Peyer's patch (tissue), 4 donors: ENCODE measurements around the gene ICE1. TPM values are rescaled to one million over a fixed set of nuclear protein-coding genes. Genes with fewer than 3 reads are reported as not detected.

Experiments used
- DNase-seq, 3 donors: peaks; one replicate each; pipeline ENCODE4 v3.0.0-alpha.2; 2017 to 2019
- H3K27ac ChIP-seq, 4 donors: fragments of 200-600 bp; sonication (generic); one replicate each; pipeline ENCODE4 v1.5.1; 2016 to 2019
- H3K27me3 ChIP-seq, 2 donors: fragments of 200-600 bp; sonication (generic); one replicate each; pipeline ENCODE4 v1.5.1; 2019
- H3K36me3 ChIP-seq, 3 donors: fragments of 200-600 bp; sonication (generic); one replicate each; pipeline ENCODE4 v1.5.1; 2016 to 2019
- H3K4me1 ChIP-seq, 4 donors: fragments of 200-600 bp; sonication (generic); one replicate each; pipeline ENCODE4 v1.5.1; 2016 to 2019
- H3K4me3 ChIP-seq, 4 donors: fragments of 200-600 bp; sonication (generic); 1 replicate in 3 of 4; 2 replicates in 1 of 4; pipeline ENCODE4 v1.5.1; 2016 to 2019; ENCODE audit warnings: mild to moderate bottlenecking in 1 of 4
- H3K9me3 ChIP-seq, 4 donors: fragments of 200-600 bp; sonication (generic); one replicate each; pipeline ENCODE4 v1.5.1; 2016 to 2019; ENCODE audit warnings: mild to moderate bottlenecking in 1 of 4
- CTCF ChIP-seq, 6 experiments: fragments of 450-650 bp in 4 of 6; fragments of 200-600 bp in 2 of 6; sonication (generic) in 1 of 6; IDR thresholded peaks; one replicate each; pipeline ENCODE4 v1.5.1; 2017 to 2019; ENCODE audit warnings: antibody characterized with exemption in 6 of 6, mild to moderate bottlenecking in 3 of 6, moderate library complexity in 1 of 6
- POLR2A ChIP-seq, 2 donors: fragments of 450-650 bp; IDR thresholded peaks; one replicate each; pipeline ENCODE4 v1.5.1; 2017; ENCODE audit warnings: antibody characterized with exemption in 2 of 2, mild to moderate bottlenecking in 2 of 2, moderate library complexity in 2 of 2
- total RNA-seq, 4 donors: library from RNA; depleted of rRNA; stranded (reverse); fragments of >200 nt; gene quantifications; one replicate each; pipeline ENCODE4 v1.1.0, GENCODE V29; 2016

The ICE1 gene
- total RNA-seq, 4 donors from 2014 or later, result 21.8 to 55.3 (median 24.9) TPM

- peaks cover 0 to 15% (median 9%) of the 10 kb centered on the region in 4 donors for H3K4me1 ChIP-seq
- H3K36me3 ChIP-seq, result no peaks in the 10 kb centered on the region
- TF ChIP-seq POLR2A (IDR thresholded peaks at IDR 0.05) (no peak), CTCF (IDR thresholded peaks at IDR 0.05) (no peak)
- H3K27me3 ChIP-seq, result no peaks in the 10 kb centered on the region
- no peaks in the 10 kb centered on the region for H3K9me3 ChIP-seq
- no peak overlapping the region for H3K27ac ChIP-seq
- peak in 1 of 3 donors; percentile 47 for DNase-seq
- peak overlapping the region in 1 of 4 donors; percentile 16 for H3K4me3 ChIP-seq
These were observed 3.7 kb upstream of the ICE1 start for GRCh38 chr5:5418764-5419163.

- peak overlapping the region in 1 of 4 donors; percentile 1 for H3K27ac ChIP-seq
- no peaks in the 10 kb centered on the region for H3K9me3 ChIP-seq
- H3K4me1 ChIP-seq, result peaks cover 0 to 23% (median 14%) of the 10 kb centered on the region in 4 donors
- no peaks in the 10 kb centered on the region for H3K27me3 ChIP-seq
- DNase-seq, result no peak
- H3K4me3 ChIP-seq, result peak overlapping the region in 1 of 4 donors; percentile 16
- no peaks in the 10 kb centered on the region for H3K36me3 ChIP-seq
- no peak for TF ChIP-seq POLR2A (IDR thresholded peaks at IDR 0.05)
- TF ChIP-seq CTCF (IDR thresholded peaks at IDR 0.05), result peak; percentile 37 to 83 (median 72)
These were observed 2.9 kb upstream of the ICE1 start for GRCh38 chr5:5419291-5420210.

- H3K4me3 ChIP-seq, result no peak overlapping the region
- no peaks in the 10 kb centered on the region for H3K27me3 ChIP-seq
- TF ChIP-seq CTCF (IDR thresholded peaks at IDR 0.05) (no peak), POLR2A (IDR thresholded peaks at IDR 0.05) (no peak)
- H3K4me1 ChIP-seq, result peaks cover 0 to 30% (median 14%) of the 10 kb centered on the region in 4 donors
- H3K36me3 ChIP-seq, result no peaks in the 10 kb centered on the region
- no peak for DNase-seq
- H3K9me3 ChIP-seq, result no peaks in the 10 kb centered on the region
- no peak overlapping the region for H3K27ac ChIP-seq
These were observed 2.2 kb upstream of the ICE1 start for GRCh38 chr5:5420251-5420650.

GRCh38 chr5:5421149-5421960 lies 1.1 kb upstream of the ICE1 start:
- no peak for TF ChIP-seq POLR2A (IDR thresholded peaks at IDR 0.05)
- TF ChIP-seq CTCF (IDR thresholded peaks at IDR 0.05), result no peak
- no peak for DNase-seq
- H3K9me3 ChIP-seq, result no peaks in the 10 kb centered on the region
- peak overlapping the region; percentile 92 to 100 (median 97) for H3K4me3 ChIP-seq
- H3K4me1 ChIP-seq, result peaks cover 0 to 35% (median 16%) of the 10 kb centered on the region in 4 donors
- H3K27ac ChIP-seq, result peak overlapping the region; percentile 91 to 99 (median 98)
- H3K36me3 ChIP-seq, result no peaks in the 10 kb centered on the region
- no peaks in the 10 kb centered on the region for H3K27me3 ChIP-seq

GRCh38 chr5:5422819-5423515 lies 490 bp downstream of the ICE1 start:
- Histone ChIP-seq H3K4me1 (peaks cover 0 to 35% (median 16%) of the 10 kb centered on the region in 4 donors), H3K27me3 (no peaks in the 10 kb centered on the region)
- peak in 1 of 3 donors; percentile 50 for DNase-seq

More at GRCh38 chr5:5422819-5423515, 490 bp downstream of the ICE1 start:
- no peaks in the 10 kb centered on the region for H3K9me3 ChIP-seq
- no peaks in the 10 kb centered on the region for H3K36me3 ChIP-seq
- TF ChIP-seq CTCF (IDR thresholded peaks at IDR 0.05) (no peak), POLR2A (IDR thresholded peaks at IDR 0.05) (no peak)
- peak overlapping the region; percentile 91 to 99 (median 98) for H3K27ac ChIP-seq
- peak overlapping the region; percentile 92 to 100 (median 97) for H3K4me3 ChIP-seq
